SK-N-SH treated with all-trans-retinoic acid at 6 μM for 48 hours (cell line): ENCODE results near the gene RBFOX2.

Source experiments
- ATAC-seq: fragments of 200-7000 bp; cut with Tn5 transposase; 3 replicates; pipeline ENCODE4 v1.9.1; 2020; ENCODE audit warnings: mild to moderate bottlenecking, moderate library complexity
- ARNTL ChIP-seq: fragments of 450-650 bp; formaldehyde crosslinking; IDR thresholded peaks from 2 replicates; pipeline ENCODE4 v1.5.0; 2020; ENCODE audit warnings: low read depth, mild to moderate bottlenecking, moderate library complexity, borderline replicate concordance
- BACH2 ChIP-seq: fragments of 250-450 bp; sonication (Bioruptor Pico); IDR thresholded peaks from 2 replicates; pipeline ENCODE4 v1.9.0; 2021; ENCODE audit warnings: mild to moderate bottlenecking, borderline replicate concordance
- CREB5 ChIP-seq: fragments of 250-450 bp; sonication (Bioruptor Pico); IDR thresholded peaks from 2 replicates; pipeline ENCODE4 v1.5.1; 2020; ENCODE audit warnings: low read depth, mild to moderate bottlenecking, moderate library complexity
- CSDC2 ChIP-seq: fragments of 250-450 bp; sonication (Bioruptor Pico); IDR thresholded peaks from 2 replicates; pipeline ENCODE4 v1.5.0; 2020; ENCODE audit warnings: mild to moderate bottlenecking, moderate library complexity
- CSRNP3 ChIP-seq: fragments of 250-450 bp; sonication (Bioruptor Pico); IDR thresholded peaks from 2 replicates; pipeline ENCODE4 v1.5.1; 2021; ENCODE audit warnings: mild to moderate bottlenecking, moderate library complexity
- ESRRG ChIP-seq: fragments of 250-450 bp; sonication (Bioruptor Pico); IDR thresholded peaks from 2 replicates; pipeline ENCODE4 v1.6.1; 2021; ENCODE audit warnings: mild to moderate bottlenecking
- GLIS3 ChIP-seq: fragments of 250-450 bp; sonication (Bioruptor Pico); IDR thresholded peaks from 2 replicates; pipeline ENCODE4 v1.5.0; 2020; ENCODE audit warnings: mild to moderate bottlenecking, moderate library complexity
- ISL1 ChIP-seq: fragments of 250-450 bp; sonication (Bioruptor Pico); IDR thresholded peaks from 2 replicates; pipeline ENCODE4 v2.1.2; 2022; ENCODE audit warnings: mild to moderate bottlenecking, moderate library complexity
- OSR1 ChIP-seq: fragments of 250-450 bp; sonication (Bioruptor Pico); IDR thresholded peaks from 2 replicates; pipeline ENCODE4 v1.8.0; 2022; ENCODE audit warnings: moderate library complexity, mild to moderate bottlenecking, inconsistent platforms
- PATZ1 ChIP-seq: fragments of 250-450 bp; sonication (Bioruptor Pico); IDR thresholded peaks from 2 replicates; pipeline ENCODE4 v1.8.0; 2020; ENCODE audit warnings: mild to moderate bottlenecking, moderate library complexity, borderline replicate concordance
- POU6F1 ChIP-seq: fragments of 250-450 bp; sonication (Bioruptor Pico); IDR thresholded peaks from 2 replicates; pipeline ENCODE4 v1.8.0; 2021; ENCODE audit warnings: low read depth, mild to moderate bottlenecking, moderate library complexity, borderline replicate concordance
- PPARA ChIP-seq: fragments of 250-450 bp; sonication (Bioruptor Pico); IDR thresholded peaks from 2 replicates; pipeline ENCODE4 v1.5.0; 2020; ENCODE audit warnings: mild to moderate bottlenecking, borderline replicate concordance
- RARB ChIP-seq: fragments of 250-450 bp; sonication (Bioruptor Pico); IDR thresholded peaks from 2 replicates; pipeline ENCODE4 v1.8.0; 2021; ENCODE audit warnings: mild to moderate bottlenecking, moderate library complexity
- SNAI2 ChIP-seq: fragments of 250-450 bp; sonication (Bioruptor Pico); IDR thresholded peaks from 2 replicates; pipeline ENCODE4 v1.5.0; 2020; ENCODE audit warnings: mild to moderate bottlenecking, moderate library complexity
- TCF4 ChIP-seq: fragments of 250-450 bp; sonication (Bioruptor Pico); IDR thresholded peaks from 2 replicates; pipeline ENCODE4 v1.8.0; 2021; ENCODE audit warnings: mild to moderate bottlenecking, moderate library complexity, borderline replicate concordance
- TOX ChIP-seq: fragments of 250-450 bp; sonication (Bioruptor Pico); IDR thresholded peaks from 2 replicates; pipeline ENCODE4 v1.8.0; 2021; ENCODE audit warnings: mild to moderate bottlenecking, moderate library complexity, borderline replicate concordance
- TSHZ2 ChIP-seq: fragments of 250-450 bp; sonication (Bioruptor Pico); IDR thresholded peaks from 2 replicates; pipeline ENCODE4 v1.5.0; 2020; ENCODE audit warnings: mild to moderate bottlenecking, moderate library complexity
- ZC3H10 ChIP-seq: fragments of 250-450 bp; sonication (Bioruptor Pico); IDR thresholded peaks from 2 replicates; pipeline ENCODE4 v1.5.1; 2021; ENCODE audit warnings: mild to moderate bottlenecking, moderate library complexity
- ZFP3 ChIP-seq: fragments of 250-450 bp; sonication (Bioruptor Pico); IDR thresholded peaks from 2 replicates; pipeline ENCODE4 v1.5.0; 2020; ENCODE audit warnings: mild to moderate bottlenecking, moderate library complexity
- ZFP30 ChIP-seq: fragments of 450-650 bp; formaldehyde crosslinking; IDR thresholded peaks from 2 replicates; pipeline ENCODE4 v1.5.0; 2022; ENCODE audit warnings: mild to moderate bottlenecking, moderate library complexity
- ZNF565 ChIP-seq: fragments of 450-650 bp; formaldehyde crosslinking; conservative IDR thresholded peaks from 2 replicates; pipeline ENCODE4 v1.5.0; 2020; ENCODE audit warnings: low read depth, mild to moderate bottlenecking, moderate library complexity
- ZNF70 ChIP-seq: fragments of 450-650 bp; formaldehyde crosslinking; IDR thresholded peaks from 2 replicates; pipeline ENCODE4 v1.5.0; 2020; ENCODE audit warnings: mild to moderate bottlenecking, moderate library complexity
- ZNF8 ChIP-seq: fragments of 450-650 bp; formaldehyde crosslinking; IDR thresholded peaks from 2 replicates; pipeline ENCODE4 v1.5.0; 2020; ENCODE audit warnings: mild to moderate bottlenecking, moderate library complexity

RBFOX2 gene

GRCh38 chr22:35866651-35867050, 162.0 kb downstream of the RBFOX2 start:
- ATAC-seq = no peak
- no peak for TF ChIP-seq CSRNP3 (CRISPR knock-in tag)
- TF ChIP-seq ZNF565 = no peak
- TF ChIP-seq CSDC2 = no peak
- TF ChIP-seq SNAI2 (CRISPR knock-in tag) = no peak
- TF ChIP-seq BACH2 (CRISPR knock-in tag) = no peak
- no peak for TF ChIP-seq OSR1 (CRISPR knock-in tag)
- no peak for TF ChIP-seq ZFP3 (CRISPR knock-in tag)
- TF ChIP-seq RARB (CRISPR knock-in tag) = no peak
- no peak for TF ChIP-seq TOX
- TF ChIP-seq ZC3H10 = no peak
- no peak for TF ChIP-seq ESRRG (CRISPR knock-in tag)
- TF ChIP-seq POU6F1 (CRISPR knock-in tag) = no peak
- TF ChIP-seq GLIS3 = no peak
- TF ChIP-seq PPARA (CRISPR knock-in tag) = no peak
- TF ChIP-seq PATZ1 (CRISPR knock-in tag) = no peak
- no peak for TF ChIP-seq ARNTL
- TF ChIP-seq TSHZ2 = no peak
- no peak for TF ChIP-seq ISL1 (CRISPR knock-in tag)
- TF ChIP-seq ZNF70 (CRISPR knock-in tag) = no peak
- no peak for TF ChIP-seq ZFP30

GRCh38 chr22:35864545-35865165, 164.0 kb downstream of the RBFOX2 start:
- ATAC-seq = no peak
- no peak for TF ChIP-seq SNAI2 (CRISPR knock-in tag)
- TF ChIP-seq TCF4 (CRISPR knock-in tag) = no peak
- no peak for TF ChIP-seq CSDC2
- no peak for TF ChIP-seq CREB5 (CRISPR knock-in tag)
- TF ChIP-seq OSR1 (CRISPR knock-in tag) = no peak
- no peak for TF ChIP-seq BACH2 (CRISPR knock-in tag)
- TF ChIP-seq PATZ1 (CRISPR knock-in tag) = no peak
- TF ChIP-seq TOX = no peak
- TF ChIP-seq PPARA (CRISPR knock-in tag) = no peak
- no peak for TF ChIP-seq GLIS3
- TF ChIP-seq ISL1 (CRISPR knock-in tag) = no peak
- no peak for TF ChIP-seq ZNF8
- no peak for TF ChIP-seq ZFP3 (CRISPR knock-in tag)
- TF ChIP-seq ESRRG (CRISPR knock-in tag) = no peak
- no peak for TF ChIP-seq CSRNP3 (CRISPR knock-in tag)
- no peak for TF ChIP-seq RARB (CRISPR knock-in tag)
- no peak for TF ChIP-seq ZNF565
- TF ChIP-seq POU6F1 (CRISPR knock-in tag) = no peak
- TF ChIP-seq ZNF70 (CRISPR knock-in tag) = no peak
- no peak for TF ChIP-seq ARNTL
